RWPE2 (cell line): ENCODE measurements around the gene PSMD13.
A peak's percentile ranks its signal among the peaks of the same experiment; 100 is the strongest.

ENCODE experiments used
- ATAC-seq: fragments of 200-7000 bp; cut with Tn5 transposase; 3 replicates; pipeline ENCODE4 v1.9.1; 2021; ENCODE audit warnings: low read depth
- DNase-seq: peaks from one replicate; pipeline ENCODE4 v3.0.0-alpha.2; 2020; ENCODE audit warnings: low spot score
- H3K27ac ChIP-seq: fragments of 450-650 bp; 2 replicates; pipeline ENCODE4 v1.5.1; 2017; ENCODE audit warnings: mild to moderate bottlenecking; ENCODE audit not compliant: poor library complexity, severe bottlenecking
- H3K27me3 ChIP-seq: fragments of 250-450 bp; sonication (Bioruptor Pico); 2 replicates; pipeline ENCODE4 v1.5.1; 2021; ENCODE audit warnings: mild to moderate bottlenecking, moderate library complexity; ENCODE audit not compliant: insufficient read depth, poor library complexity, severe bottlenecking
- H3K36me3 ChIP-seq: fragments of 250-450 bp; sonication (Bioruptor Pico); 2 replicates; pipeline ENCODE4 v1.5.1; 2020; ENCODE audit warnings: low read depth, mild to moderate bottlenecking, moderate library complexity
- H3K4me1 ChIP-seq: fragments of 250-450 bp; sonication (Bioruptor Pico); 2 replicates; pipeline ENCODE4 v1.5.1; 2021; ENCODE audit warnings: mild to moderate bottlenecking, moderate library complexity; ENCODE audit not compliant: insufficient read depth, poor library complexity, severe bottlenecking
- H3K4me3 ChIP-seq: fragments of 250-450 bp; sonication (Bioruptor Pico); 2 replicates; pipeline ENCODE4 v1.5.1; 2021; ENCODE audit warnings: mild to moderate bottlenecking, moderate library complexity; ENCODE audit not compliant: severe bottlenecking
- H3K9me3 ChIP-seq: fragments of 250-450 bp; sonication (Bioruptor Pico); 2 replicates; pipeline ENCODE4 v1.5.1; 2021; ENCODE audit warnings: mild to moderate bottlenecking, moderate library complexity; ENCODE audit not compliant: severe bottlenecking
- TF ChIP-seq, protein P1 (sequence below): fragments of 450-650 bp; IDR thresholded peaks from one replicate; pipeline ENCODE4 v1.5.1; 2017; ENCODE audit warnings: mild to moderate bottlenecking, moderate library complexity; ENCODE audit not compliant: poor library complexity, severe bottlenecking

Gene PSMD13

DNA sequence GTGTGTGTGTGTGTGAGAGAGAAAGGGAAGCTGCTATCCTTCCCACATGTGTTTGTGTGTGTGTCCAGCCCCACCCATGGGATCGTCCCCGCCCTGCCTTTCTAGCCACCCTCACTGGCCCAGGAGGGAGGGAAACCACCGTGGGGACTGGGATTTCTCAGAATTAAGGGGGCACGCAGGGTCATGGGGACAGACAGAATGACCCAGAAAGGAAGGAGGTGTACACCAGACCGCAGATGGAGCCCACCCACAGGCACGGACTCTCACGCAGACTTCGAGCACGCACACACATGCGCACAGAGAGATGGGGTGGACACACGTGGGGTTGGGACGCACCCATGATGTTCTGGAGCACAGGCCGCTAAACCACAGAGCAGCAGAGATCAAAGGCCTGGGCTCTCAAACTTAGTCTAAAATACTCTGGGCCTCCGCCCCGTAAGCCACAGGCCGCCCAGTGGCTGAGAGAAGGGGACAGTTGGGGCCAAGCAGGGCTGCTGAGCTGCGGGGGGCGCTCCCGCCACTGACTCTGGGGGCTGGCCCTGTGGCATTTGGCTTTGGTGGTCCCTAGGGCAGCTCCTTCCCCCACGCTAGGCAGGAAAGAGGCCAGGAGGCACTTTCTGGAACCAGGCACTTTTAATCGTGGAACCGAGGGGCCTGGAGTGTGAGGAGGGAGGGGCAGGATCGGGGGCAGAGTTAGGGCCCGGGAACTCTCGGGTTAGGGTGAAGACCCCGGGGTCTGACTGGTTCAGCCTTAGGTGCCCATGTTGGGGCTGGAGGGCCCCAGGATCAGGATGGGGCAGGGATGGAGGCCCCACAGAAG is 61.0 kb downstream of the PSMD13 start:
- TF ChIP-seq, protein P1, sequence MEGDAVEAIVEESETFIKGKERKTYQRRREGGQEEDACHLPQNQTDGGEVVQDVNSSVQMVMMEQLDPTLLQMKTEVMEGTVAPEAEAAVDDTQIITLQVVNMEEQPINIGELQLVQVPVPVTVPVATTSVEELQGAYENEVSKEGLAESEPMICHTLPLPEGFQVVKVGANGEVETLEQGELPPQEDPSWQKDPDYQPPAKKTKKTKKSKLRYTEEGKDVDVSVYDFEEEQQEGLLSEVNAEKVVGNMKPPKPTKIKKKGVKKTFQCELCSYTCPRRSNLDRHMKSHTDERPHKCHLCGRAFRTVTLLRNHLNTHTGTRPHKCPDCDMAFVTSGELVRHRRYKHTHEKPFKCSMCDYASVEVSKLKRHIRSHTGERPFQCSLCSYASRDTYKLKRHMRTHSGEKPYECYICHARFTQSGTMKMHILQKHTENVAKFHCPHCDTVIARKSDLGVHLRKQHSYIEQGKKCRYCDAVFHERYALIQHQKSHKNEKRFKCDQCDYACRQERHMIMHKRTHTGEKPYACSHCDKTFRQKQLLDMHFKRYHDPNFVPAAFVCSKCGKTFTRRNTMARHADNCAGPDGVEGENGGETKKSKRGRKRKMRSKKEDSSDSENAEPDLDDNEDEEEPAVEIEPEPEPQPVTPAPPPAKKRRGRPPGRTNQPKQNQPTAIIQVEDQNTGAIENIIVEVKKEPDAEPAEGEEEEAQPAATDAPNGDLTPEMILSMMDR = no peak
- Histone ChIP-seq H3K27me3 (peaks cover 7% of the 10 kb centered on the region), H3K27ac (no peak overlapping the region), H3K9me3 (no peaks in the 10 kb centered on the region), H3K4me1 (no peaks in the 10 kb centered on the region), H3K36me3 (no peaks in the 10 kb centered on the region), H3K4me3 (no peak overlapping the region)
- no peak for ATAC-seq
- DNase-seq = peak; percentile 40

DNA sequence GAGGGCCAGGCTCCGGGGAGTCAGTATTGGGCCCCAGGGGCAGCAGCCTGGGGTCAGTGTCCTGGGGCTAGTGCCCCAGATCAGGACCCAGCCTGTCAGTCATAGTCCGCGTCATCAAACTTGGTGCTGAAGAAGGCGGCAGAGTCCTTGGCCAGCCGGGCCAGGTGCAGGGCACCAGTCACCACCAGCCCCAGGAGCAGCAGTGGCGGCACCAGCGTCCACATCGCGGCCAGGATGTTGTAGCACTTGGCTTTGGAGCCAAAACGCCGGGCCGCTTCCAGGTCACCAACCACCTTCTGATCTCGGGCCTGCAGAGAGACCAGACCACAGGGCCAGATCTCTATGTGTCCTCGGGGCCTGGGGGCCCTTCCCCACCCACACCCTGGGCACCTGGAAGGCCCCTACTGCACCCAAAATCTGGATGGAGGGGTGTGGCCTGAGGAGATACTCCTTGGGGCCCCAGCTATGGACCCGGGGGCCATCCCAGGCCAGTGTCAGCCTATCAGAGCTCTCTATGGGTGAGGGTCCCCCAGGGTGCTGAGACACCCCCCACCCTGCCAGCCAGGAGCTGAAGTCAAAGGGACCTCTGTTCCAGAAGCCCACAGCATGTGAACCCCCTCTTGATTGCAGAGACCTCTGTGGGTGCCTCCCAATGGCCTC is 61.8 kb downstream of the PSMD13 start:
- no peaks in the 10 kb centered on the region for H3K36me3 ChIP-seq

DNA sequence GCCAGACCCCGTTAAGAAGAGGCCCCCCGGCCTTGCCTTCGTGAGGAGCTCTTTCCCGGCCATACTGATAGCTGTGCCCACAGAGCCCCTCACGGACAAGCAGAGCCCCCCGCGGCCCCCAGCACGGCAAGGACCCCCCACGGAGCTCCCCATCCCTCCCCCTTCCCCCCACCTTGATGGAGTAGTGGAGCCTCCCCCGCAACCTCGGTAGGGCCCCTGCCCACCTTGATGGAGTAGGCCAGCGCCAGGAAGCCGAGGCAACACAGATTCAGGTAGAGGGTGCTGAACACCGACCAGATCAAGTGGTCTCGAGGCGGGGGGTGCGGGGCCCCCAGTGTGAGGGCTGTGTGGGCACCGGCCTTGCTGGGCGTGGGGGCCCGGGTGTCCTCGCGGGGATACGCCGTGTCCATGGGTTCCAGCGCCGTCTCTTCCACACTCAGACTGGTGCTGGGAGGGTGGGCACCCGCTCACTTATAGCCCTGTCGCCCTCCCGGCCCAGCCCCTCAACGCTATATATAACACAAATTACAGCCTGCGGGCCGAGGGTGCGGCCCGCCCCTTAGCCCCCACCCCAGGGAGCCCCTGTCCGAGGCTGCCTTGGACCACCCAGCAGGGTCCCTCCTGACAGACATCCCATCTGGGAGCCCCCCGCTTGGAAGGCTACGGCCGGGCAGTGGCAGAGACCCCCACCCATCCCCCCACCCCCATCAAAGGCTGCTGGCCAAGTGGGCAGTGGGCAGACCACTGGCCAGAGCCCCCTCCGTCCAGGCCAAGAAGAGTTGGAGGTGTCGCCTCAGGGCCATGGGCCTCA is 62.5 kb downstream of the PSMD13 start, which contains the start of gene IFITM5:
Gene IFITM5 (minus strand): TSS at position 446 of the 811 bp plus-strand sequence. CDS start 36 bp downstream, at position 410.
- TF ChIP-seq, protein P1 = no peak
- Histone ChIP-seq H3K27ac (no peak within 1 kb of the TSS), H3K36me3 (no peaks in the 10 kb centered on the region), H3K9me3 (no peaks in the 10 kb centered on the region), H3K4me1 (no peaks in the 10 kb centered on the region), H3K27me3 (peaks cover 7% of the 10 kb centered on the region), H3K4me3 (no peak within 1 kb of the TSS)
- peak; percentile 49 for DNase-seq
- ATAC-seq = no peak

More for the DNA sequence above, 61.8 kb downstream of the PSMD13 start:
- Histone ChIP-seq H3K4me1 (no peaks in the 10 kb centered on the region), H3K4me3 (no peak overlapping the region), H3K9me3 (no peaks in the 10 kb centered on the region), H3K27ac (no peak overlapping the region), H3K27me3 (peaks cover 7% of the 10 kb centered on the region)
- ATAC-seq (no peak), DNase-seq (peak; percentile 54)
- TF ChIP-seq, protein P1 = no peak

DNA sequence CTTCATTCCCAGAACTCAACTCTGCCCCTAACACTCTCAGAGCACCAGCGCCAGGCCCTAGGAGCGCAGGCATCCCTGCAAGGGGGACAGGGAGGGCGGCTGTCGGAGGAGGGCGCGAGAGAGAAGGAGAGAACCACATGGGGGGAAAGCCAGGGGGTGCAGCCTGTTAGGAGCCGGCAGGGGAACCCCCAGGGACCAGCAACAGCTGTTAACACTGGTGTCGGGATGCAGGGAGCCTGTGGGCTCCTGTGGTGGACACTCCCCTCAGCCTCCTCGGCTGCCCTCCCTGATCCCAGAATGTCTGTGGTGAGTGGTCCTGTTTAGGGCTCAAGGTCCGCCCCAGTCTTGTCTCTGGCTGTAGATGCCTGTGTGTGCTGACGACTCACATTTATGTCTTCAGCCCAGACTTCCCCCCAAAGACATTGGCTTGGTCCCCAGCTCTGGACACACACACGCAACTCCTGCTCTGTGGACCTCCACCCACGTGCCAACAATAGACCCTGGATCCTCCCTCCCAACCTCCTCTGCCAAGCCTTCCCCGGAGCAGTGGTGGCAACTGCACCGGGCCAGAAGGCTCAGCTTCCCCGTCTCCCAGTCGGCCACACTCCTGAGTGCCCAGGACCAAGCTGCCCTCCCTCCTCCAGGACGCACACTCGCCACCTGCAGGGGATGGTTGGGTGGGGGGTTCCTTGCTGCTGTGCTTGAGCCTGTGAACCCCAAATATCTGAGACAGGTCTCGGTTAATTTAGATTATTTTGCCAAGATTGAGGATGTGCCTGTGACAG is 63.4 kb downstream of the PSMD13 start:
- Histone ChIP-seq H3K4me1 (no peaks in the 10 kb centered on the region), H3K27ac (no peak overlapping the region), H3K27me3 (peaks cover 7% of the 10 kb centered on the region), H3K36me3 (no peaks in the 10 kb centered on the region), H3K4me3 (no peak overlapping the region), H3K9me3 (no peaks in the 10 kb centered on the region)
- TF ChIP-seq, protein P1 = no peak
- ATAC-seq (peak; percentile 23; the same call in 2 of the 3 replicates), DNase-seq (peak; percentile 38)
